Right forelimb (tissue), 1 donor: ENCODE results near the gene DVL2.
"Not testable (repeated sequence)": the region's sequence is repeated elsewhere in the genome, so short reads cannot be mapped to it uniquely, and the experiment has no call there.

Experiments used
- DNase-seq: peaks from one replicate; pipeline ENCODE4 v3.0.0-alpha.2; 2018

Gene DVL2

GRCh38 chr17:7254511-7254910 lies 20.2 kb upstream of the DVL2 start:
- DNase-seq, result no peak

- no peak for DNase-seq
Observed at GRCh38 chr17:7253082-7253481, 18.8 kb upstream of the DVL2 start.

- DNase-seq, result peak; percentile 99
Observed at GRCh38 chr17:7252176-7253043, 18.1 kb upstream of the DVL2 start, which contains the start of gene ELP5. Gene ELP5 (plus strand): TSS chr17:7252215. CDS start chr17:7252551, 336 bp downstream.

- no peak for DNase-seq
Observed at GRCh38 chr17:7251661-7252175, 17.4 kb upstream of the DVL2 start, which contains the start of gene CTDNEP1. Gene CTDNEP1 (minus strand): TSS chr17:7251734. CDS start chr17:7251296, 438 bp downstream.

GRCh38 chr17:7250695-7251627 lies 16.6 kb upstream of the DVL2 start:
- no peak for DNase-seq

- no peak for DNase-seq
Observed at GRCh38 chr17:7249830-7250229, 15.5 kb upstream of the DVL2 start.

- DNase-seq, result no peak
Observed at GRCh38 chr17:7249214-7249613, 14.9 kb upstream of the DVL2 start.

GRCh38 chr17:7248796-7249195 lies 14.5 kb upstream of the DVL2 start:
- no peak for DNase-seq

GRCh38 chr17:7246779-7247178 lies 12.5 kb upstream of the DVL2 start:
- no peak for DNase-seq

- DNase-seq, result not testable (repeated sequence)
Observed at GRCh38 chr17:7243838-7244237, 9.5 kb upstream of the DVL2 start.

GRCh38 chr17:7243453-7243729 lies 9.1 kb upstream of the DVL2 start:
- no peak for DNase-seq

- DNase-seq, result peak; percentile 98
Observed at GRCh38 chr17:7242717-7243452, 8.6 kb upstream of the DVL2 start.

GRCh38 chr17:7241783-7242716 lies 7.7 kb upstream of the DVL2 start, which contains the start of gene GABARAP:
Gene GABARAP (minus strand): TSS chr17:7242449. CDS start chr17:7242330, 119 bp downstream.
- peak; percentile 99 for DNase-seq

- no peak for DNase-seq
Observed at GRCh38 chr17:7241090-7241733, 6.9 kb upstream of the DVL2 start.

- DNase-seq, result no peak
Observed at GRCh38 chr17:7240375-7240774, 6.1 kb upstream of the DVL2 start.

- DNase-seq, result peak; percentile 99
Observed at GRCh38 chr17:7239091-7240027, 5.0 kb upstream of the DVL2 start, which contains the start of gene PHF23. Gene PHF23 (minus strand): TSS chr17:7239457. CDS start chr17:7239279, 178 bp downstream.

GRCh38 chr17:7238420-7239090 lies 4.2 kb upstream of the DVL2 start:
- DNase-seq, result peak; percentile 66

GRCh38 chr17:7237761-7238419 lies 3.6 kb upstream of the DVL2 start:
- DNase-seq, result peak; percentile 85
